GM18951 (cell line): ENCODE data around the gene ALKBH7.
A peak's percentile ranks its signal among the peaks of the same experiment; 100 is the strongest.

Source experiments
- POLR2A ChIP-seq: IDR thresholded peaks from 4 replicates; pipeline ENCODE4 v1.6.1; 2011; ENCODE audit warnings: mild to moderate bottlenecking; ENCODE audit not compliant: insufficient read length, insufficient read depth; ENCODE audit errors: extremely low read depth
- in situ Hi-C: fragments of 300-500 bp; cut with MboI; formaldehyde crosslinking; loops from one replicate; pipeline ENCODE4 v1.12.0; 2022; ENCODE audit warnings: low sequenced_read_pairs, mixed read lengths, inconsistent platforms; ENCODE audit not compliant: unreplicated experiment

Gene ALKBH7

GRCh38 chr19:6376512-6377190 is 4.1 kb downstream of the ALKBH7 start:
- TF ChIP-seq POLR2A: no peak
- in situ Hi-C loops: no loop called here

- in situ Hi-C loops: no loop called here
- TF ChIP-seq POLR2A: no peak
These were observed 5.4 kb downstream of the ALKBH7 start for GRCh38 chr19:6378041-6378440.

- no peak for TF ChIP-seq POLR2A
- in situ Hi-C loops: no loop called here
These were observed 5.9 kb downstream of the ALKBH7 start for GRCh38 chr19:6378486-6378885.

GRCh38 chr19:6379744-6380143 is 7.2 kb downstream of the ALKBH7 start:
- TF ChIP-seq POLR2A: no peak
- in situ Hi-C loops: no loop called here

- in situ Hi-C loops: no loop called here
- no peak for TF ChIP-seq POLR2A
These were observed 8.6 kb downstream of the ALKBH7 start for GRCh38 chr19:6381030-6381750.

GRCh38 chr19:6383188-6383587 is 10.6 kb downstream of the ALKBH7 start:
- in situ Hi-C loops: no loop called here
- no peak for TF ChIP-seq POLR2A

GRCh38 chr19:6384381-6384780 is 11.8 kb downstream of the ALKBH7 start:
- in situ Hi-C loops: no loop called here
- no peak for TF ChIP-seq POLR2A

- in situ Hi-C loops: no loop called here
- no peak for TF ChIP-seq POLR2A
These were observed 14.8 kb downstream of the ALKBH7 start for GRCh38 chr19:6387372-6387771.

GRCh38 chr19:6392221-6393073 is 19.9 kb downstream of the ALKBH7 start:
- no peak for TF ChIP-seq POLR2A
- in situ Hi-C loops: no loop called here

- in situ Hi-C loops: no loop called here
- peak; percentile 61 for TF ChIP-seq POLR2A
These were observed 20.7 kb downstream of the ALKBH7 start, which contains the start of gene GTF2F1 for GRCh38 chr19:6393074-6393982. Gene GTF2F1 (minus strand): TSS chr19:6393164. CDS start chr19:6392995, 169 bp downstream.

- TF ChIP-seq POLR2A: no peak
- in situ Hi-C loops: no loop called here
These were observed 21.4 kb downstream of the ALKBH7 start for GRCh38 chr19:6393983-6394412.

GRCh38 chr19:6394831-6395230 is 22.2 kb downstream of the ALKBH7 start:
- in situ Hi-C loops: no loop called here
- no peak for TF ChIP-seq POLR2A
